GM23338 (cell line): ENCODE data around the gene FAM161B. TPM values are rescaled to one million over a fixed set of nuclear protein-coding genes. Genes with fewer than 3 reads are reported as not detected.

Experiments used
- ATAC-seq: fragments of 200-7000 bp; cut with Tn5 transposase; 3 replicates; pipeline ENCODE4 v1.9.1; 2020
- DNase-seq: peaks from one replicate; pipeline ENCODE4 v3.0.0-alpha.2; 2015; ENCODE audit warnings: low spot score
- H2AFZ ChIP-seq: fragments of 200-600 bp; sonication (generic); 2 replicates; pipeline ENCODE4 v1.8.0; 2016; ENCODE audit warnings: antibody characterized with exemption, mild to moderate bottlenecking, moderate library complexity
- H3F3A ChIP-seq: fragments of 200-600 bp; sonication (generic); replicated peaks from 2 replicates; pipeline ENCODE4 v1.8.0; 2017; ENCODE audit warnings: antibody characterized with exemption, mixed run types, low read depth
- H3K27ac ChIP-seq: fragments of 200-600 bp; sonication (generic); 2 replicates; pipeline ENCODE4 v1.6.1; 2016; ENCODE audit warnings: low read depth
- H3K27me3 ChIP-seq: fragments of 200-600 bp; sonication (generic); 2 replicates; pipeline ENCODE4 v1.8.0; 2016; ENCODE audit warnings: mild to moderate bottlenecking, mixed run types, moderate library complexity; ENCODE audit not compliant: insufficient read depth
- H3K36me3 ChIP-seq: fragments of 200-600 bp; sonication (generic); 2 replicates; pipeline ENCODE4 v1.8.0; 2016; ENCODE audit warnings: mild to moderate bottlenecking; ENCODE audit not compliant: insufficient read depth
- H3K4me1 ChIP-seq: fragments of 200-600 bp; sonication (generic); 2 replicates; pipeline ENCODE4 v1.8.0; 2016; ENCODE audit warnings: mild to moderate bottlenecking, moderate library complexity; ENCODE audit not compliant: insufficient read depth
- H3K4me2 ChIP-seq: fragments of 200-600 bp; sonication (generic); 2 replicates; pipeline ENCODE4 v1.7.1; 2017; ENCODE audit warnings: mixed run types
- H3K4me3 ChIP-seq: fragments of 200-600 bp; sonication (generic); 2 replicates; pipeline ENCODE4 v1.6.1; 2016; ENCODE audit warnings: mixed run types
- H3K79me2 ChIP-seq: fragments of 200-600 bp; sonication (generic); replicated peaks from 2 replicates; pipeline ENCODE4 v1.8.0; 2017; ENCODE audit warnings: mild to moderate bottlenecking; ENCODE audit not compliant: insufficient read depth
- H3K9me2 ChIP-seq: fragments of 200-600 bp; sonication (generic); 2 replicates; pipeline ENCODE4 v1.8.0; 2017; ENCODE audit not compliant: insufficient read depth
- H4K20me1 ChIP-seq: fragments of 200-600 bp; sonication (generic); replicated peaks from 2 replicates; pipeline ENCODE4 v1.8.0; 2017; ENCODE audit warnings: mild to moderate bottlenecking; ENCODE audit not compliant: insufficient read depth
- H3K27ac Mint-ChIP-seq: 2 replicates; pipeline ENCODE4 v1.8.0; 2020; ENCODE audit warnings: inconsistent platforms, mild to moderate bottlenecking, moderate library complexity, mixed read lengths
- H3K27me3 Mint-ChIP-seq: 3 replicates; pipeline ENCODE4 v1.8.0; 2022; ENCODE audit warnings: low read depth, mild to moderate bottlenecking, moderate library complexity, mixed read lengths, inconsistent platforms; ENCODE audit not compliant: insufficient read depth, poor library complexity
- H3K36me3 Mint-ChIP-seq: 3 replicates; pipeline ENCODE4 v1.8.0; 2021; ENCODE audit warnings: low read depth, mild to moderate bottlenecking, inconsistent platforms, moderate library complexity, mixed read lengths
- H3K4me1 Mint-ChIP-seq: 3 replicates; pipeline ENCODE4 v1.8.0; 2020; ENCODE audit warnings: mild to moderate bottlenecking, inconsistent platforms, mixed read lengths
- H3K4me3 Mint-ChIP-seq: 3 replicates; pipeline ENCODE4 v1.8.0; 2021; ENCODE audit warnings: moderate library complexity, mild to moderate bottlenecking, inconsistent platforms, mixed read lengths
- H3K9me3 Mint-ChIP-seq: 3 replicates; pipeline ENCODE4 v1.8.0; 2020; ENCODE audit warnings: moderate library complexity, mild to moderate bottlenecking, inconsistent platforms, mixed read lengths
- CREB1 ChIP-seq: fragments of 250-450 bp; sonication (Bioruptor Pico); IDR thresholded peaks from 2 replicates; pipeline ENCODE4 v1.5.0; 2020; ENCODE audit warnings: low read depth, mild to moderate bottlenecking, moderate library complexity
- CTCF ChIP-seq, 2 experiments: fragments of 200-600 bp in 1 of 2; sonication (generic) in 1 of 2; conservative IDR thresholded peaks; 2 replicates each; pipeline versions ENCODE4 v1.5.1 to v1.6.1; 2016 to 2017; ENCODE audit warnings: antibody characterized with exemption in 2 of 2, low read depth in 2 of 2, mild to moderate bottlenecking in 2 of 2, moderate library complexity in 1 of 2
- ETS1 ChIP-seq: IDR thresholded peaks from 2 replicates; pipeline ENCODE4 v1.6.1; 2016; ENCODE audit warnings: antibody characterized with exemption
- EZH2 ChIP-seq: fragments of 200-600 bp; sonication (generic); IDR thresholded peaks from one replicate; pipeline ENCODE4 v1.8.0; 2017; ENCODE audit warnings: antibody characterized with exemption, mild to moderate bottlenecking, low read depth; ENCODE audit not compliant: unreplicated experiment
- EZH2phosphoT487 ChIP-seq: fragments of 200-600 bp; sonication (generic); IDR thresholded peaks from one replicate; pipeline ENCODE4 v1.8.1; 2018; ENCODE audit warnings: antibody characterized with exemption; ENCODE audit not compliant: unreplicated experiment
- JUNB ChIP-seq: IDR thresholded peaks from one replicate; pipeline ENCODE4 v1.6.1; 2016; ENCODE audit warnings: antibody characterized with exemption; ENCODE audit not compliant: unreplicated experiment
- NANOG ChIP-seq: IDR thresholded peaks from 2 replicates; pipeline ENCODE4 v1.6.1; 2016; ENCODE audit warnings: antibody characterized with exemption, borderline replicate concordance
- POLR2AphosphoS5 ChIP-seq: IDR thresholded peaks from 2 replicates; pipeline ENCODE4 v1.6.1; 2016; ENCODE audit warnings: antibody characterized with exemption, low read depth
- REST ChIP-seq: IDR thresholded peaks from one replicate; pipeline ENCODE4 v1.6.1; 2018; ENCODE audit warnings: antibody characterized with exemption; ENCODE audit not compliant: unreplicated experiment
- STAT1 ChIP-seq: IDR thresholded peaks from one replicate; pipeline ENCODE4 v1.6.1; 2016; ENCODE audit warnings: antibody characterized with exemption; ENCODE audit not compliant: unreplicated experiment
- ZNF114 ChIP-seq: fragments of 250-450 bp; sonication (Bioruptor Pico); IDR thresholded peaks from 2 replicates; pipeline ENCODE4 v1.5.0; 2020; ENCODE audit warnings: mild to moderate bottlenecking, moderate library complexity
- ZNF331 ChIP-seq: fragments of 250-450 bp; sonication (Bioruptor Pico); IDR thresholded peaks from 2 replicates; pipeline ENCODE4 v1.5.0; 2020; ENCODE audit warnings: low read depth, mild to moderate bottlenecking, moderate library complexity
- ZNF462 ChIP-seq: fragments of 250-450 bp; sonication (Bioruptor Pico); IDR thresholded peaks from 2 replicates; pipeline ENCODE4 v1.5.0; 2020; ENCODE audit warnings: mild to moderate bottlenecking, moderate library complexity
- polyA plus RNA-seq: library from polyadenylated mRNA; unstranded; fragments of >200 nt; fragmentation: Nextera tagmentation; extraction: Ambion mirVana; gene quantifications from 2 replicates; pipeline ENCODE4 v1.2.1, GENCODE V29; 2016
- total RNA-seq: library from RNA; depleted of rRNA; stranded (reverse); fragments of >200 nt; shearing (Covaris generic); gene quantifications from 2 replicates; pipeline ENCODE4 v1.2.3, GENCODE V29; 2014

Gene FAM161B
- total and polyA plus RNA-seq, 2 experiments from 2014 or later: 0.28 to 2.8 TPM

GRCh38 chr14:73936548-73936947 lies 13.3 kb downstream of the FAM161B start:
- H3K36me3 Mint-ChIP-seq: no peaks in the 10 kb centered on the region
- Histone ChIP-seq H3F3A (no peaks in the 10 kb centered on the region), H4K20me1 (no peaks in the 10 kb centered on the region; the same call in 1 of the 2 replicates), H3K4me1 (no peaks in the 10 kb centered on the region), H3K79me2 (no peaks in the 10 kb centered on the region), H2AFZ (no peak overlapping the region), H3K4me3 (no peak overlapping the region), H3K27me3 (no peaks in the 10 kb centered on the region), H3K27ac (no peak overlapping the region), H3K4me2 (no peak overlapping the region), H3K9me2 (no peaks in the 10 kb centered on the region), H3K36me3 (peaks cover 6% of the 10 kb centered on the region)
- no peak for ATAC-seq
- no peaks in the 10 kb centered on the region for H3K27me3 Mint-ChIP-seq
- DNase-seq: no peak
- H3K9me3 Mint-ChIP-seq: no peaks in the 10 kb centered on the region
- TF ChIP-seq EZH2phosphoT487 (no peak), JUNB (no peak), ETS1 (no peak), CREB1 (CRISPR knock-in tag) (no peak), CTCF (conservative IDR thresholded peaks at IDR 0.05; ENCODE audit: low read depth in 2 of 2) (no peak), POLR2AphosphoS5 (no peak), ZNF114 (no peak), NANOG (no peak), REST (no peak), STAT1 (no peak), ZNF331 (no peak), ZNF462 (CRISPR knock-in tag) (no peak), EZH2 (no peak)
- H3K4me3 Mint-ChIP-seq: no peak overlapping the region
- no peak overlapping the region for H3K27ac Mint-ChIP-seq
- no peaks in the 10 kb centered on the region for H3K4me1 Mint-ChIP-seq
